Calu3 (cell line): Measurements from ENCODE around the gene SLAIN2. TPM values are rescaled to one million over a fixed set of nuclear protein-coding genes. Genes with fewer than 3 reads are reported as not detected.

Experiments used
- BruUV-seq: library from RNA; stranded (reverse); fragments of 400-500 nt; replicated peaks from 2 replicates; lab custom pipeline; 2021; lab: Mats Ljungman, UMichigan
- CTCF ChIA-PET: fragments of 300-600 bp; sonication (Branson Sonifier 250); formaldehyde crosslinking; loops from one replicate; lab custom pipeline; 2022; ENCODE audit warnings: antibody characterized with exemption; lab: Charles Lee
- DNase-seq: peaks from one replicate; pipeline ENCODE4 v3.0.0; 2022
- H3K27ac Mint-ChIP-seq: one replicate; pipeline ENCODE4 v1.8.0; 2022; ENCODE audit warnings: mixed read lengths; ENCODE audit not compliant: unreplicated experiment
- H3K27me3 Mint-ChIP-seq: one replicate; pipeline ENCODE4 v1.8.0; 2022; ENCODE audit warnings: mixed read lengths; ENCODE audit not compliant: unreplicated experiment
- H3K36me3 Mint-ChIP-seq: one replicate; pipeline ENCODE4 v1.8.0; 2022; ENCODE audit warnings: mild to moderate bottlenecking, moderate library complexity, mixed read lengths; ENCODE audit not compliant: insufficient read depth, unreplicated experiment
- H3K4me1 Mint-ChIP-seq: one replicate; pipeline ENCODE4 v1.8.0; 2022; ENCODE audit warnings: mild to moderate bottlenecking, low read depth, mixed read lengths; ENCODE audit not compliant: unreplicated experiment
- H3K4me3 Mint-ChIP-seq: one replicate; pipeline ENCODE4 v1.8.0; 2022; ENCODE audit warnings: mild to moderate bottlenecking, low read depth, moderate library complexity, mixed read lengths; ENCODE audit not compliant: unreplicated experiment
- H3K9me3 Mint-ChIP-seq: one replicate; pipeline ENCODE4 v1.8.0; 2022; ENCODE audit warnings: low read depth, mixed read lengths; ENCODE audit not compliant: unreplicated experiment
- CTCF ChIP-seq: fragments of 200-600 bp; IDR thresholded peaks from one replicate; pipeline ENCODE4 v1.8.0; 2022; ENCODE audit warnings: antibody characterized with exemption; ENCODE audit not compliant: unreplicated experiment
- intact Hi-C: fragments of 100-400 bp; cut with micrococcal nuclease; formaldehyde crosslinking; loops from one replicate; pipeline ENCODE4 v1.10.0; 2022; ENCODE audit not compliant: unreplicated experiment
- total RNA-seq: library from RNA; stranded (reverse); gene quantifications from 2 replicates; pipeline ENCODE4 v1.2.3, GENCODE V29; 2022

Gene SLAIN2
- total RNA-seq, 1 experiment from 2014 or later: 44.1 TPM

DNA sequence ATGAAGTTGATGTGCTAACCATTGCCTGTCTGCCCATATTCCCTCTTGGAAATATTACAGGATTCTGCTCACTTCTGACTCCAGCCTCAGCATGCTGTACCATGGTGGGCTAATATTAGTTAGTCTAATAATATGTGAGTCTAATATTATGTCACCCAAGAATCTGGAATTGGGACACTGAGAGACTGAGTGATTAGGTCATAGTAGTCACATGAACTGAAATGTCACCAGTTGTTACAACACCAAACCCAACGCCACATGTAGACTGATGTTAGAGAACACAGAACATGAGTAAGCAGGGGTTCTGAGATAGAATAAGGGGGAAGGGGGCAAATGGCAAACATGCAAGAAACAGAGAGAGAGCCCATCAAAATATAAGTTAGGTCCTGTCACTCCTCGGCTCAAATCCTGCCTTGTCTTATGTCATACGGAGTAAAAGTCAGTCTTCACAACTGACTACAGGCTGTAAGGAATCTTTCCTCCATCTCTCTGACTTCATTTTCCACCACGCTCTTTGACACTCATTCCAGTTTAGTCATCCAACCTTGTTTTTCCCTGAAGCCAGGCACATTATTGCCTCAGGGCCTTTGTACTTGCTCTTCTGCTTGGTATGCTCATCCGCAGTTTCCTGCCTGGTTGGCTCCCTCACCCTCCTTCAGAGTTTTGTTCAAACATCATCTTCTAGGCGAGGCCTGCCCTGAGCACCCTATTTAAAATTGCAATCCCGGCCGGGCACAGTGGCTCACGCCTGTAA lies 9.6 kb upstream of the SLAIN2 start:
- no peaks in the 10 kb centered on the region for H3K36me3 Mint-ChIP-seq
- DNase-seq: no peak
- no peak overlapping the region for H3K27ac Mint-ChIP-seq
- intact Hi-C loops: no loop called here
- BruUV-seq: no TSS peak
- no peaks in the 10 kb centered on the region for H3K27me3 Mint-ChIP-seq
- CTCF ChIA-PET: no interaction called here
- peaks cover 9% of the 10 kb centered on the region for H3K4me1 Mint-ChIP-seq
- TF ChIP-seq CTCF: no peak
- H3K9me3 Mint-ChIP-seq: no peaks in the 10 kb centered on the region
- H3K4me3 Mint-ChIP-seq: no peak overlapping the region

GRCh38 chr4:48332661-48333060 lies 8.7 kb upstream of the SLAIN2 start:
- Mint-ChIP-seq H3K9me3 (no peaks in the 10 kb centered on the region), H3K4me1 (peaks cover 9% of the 10 kb centered on the region), H3K27me3 (no peaks in the 10 kb centered on the region), H3K36me3 (no peaks in the 10 kb centered on the region), H3K27ac (no peak overlapping the region), H3K4me3 (no peak overlapping the region)
- no peak for TF ChIP-seq CTCF
- intact Hi-C loops: no loop called here
- DNase-seq: no peak
- CTCF ChIA-PET: interaction anchor here (1.2 kb wide), 1 partner anchor 10 kb away, joined by 3 read pairs; no protein-coding TSS in a partner anchor
- BruUV-seq: no TSS peak

- no peak for DNase-seq
- Mint-ChIP-seq H3K9me3 (no peaks in the 10 kb centered on the region), H3K36me3 (no peaks in the 10 kb centered on the region), H3K27me3 (no peaks in the 10 kb centered on the region), H3K4me1 (peaks cover 16% of the 10 kb centered on the region), H3K4me3 (no peak overlapping the region), H3K27ac (no peak overlapping the region)
- intact Hi-C loops: no loop called here
- no TSS peak for BruUV-seq
- CTCF ChIA-PET: interaction anchor here (0.6 to 1.2 kb wide), 2 partner anchors 9 to 52 kb away, joined by 3 read pairs; no protein-coding TSS in a partner anchor
- TF ChIP-seq CTCF: no peak
Observed at GRCh38 chr4:48333587-48333986, 7.7 kb upstream of the SLAIN2 start.

GRCh38 chr4:48334236-48334635 lies 7.1 kb upstream of the SLAIN2 start:
- Mint-ChIP-seq H3K27me3 (no peaks in the 10 kb centered on the region), H3K9me3 (no peaks in the 10 kb centered on the region), H3K27ac (no peak overlapping the region), H3K4me3 (no peak overlapping the region), H3K4me1 (peaks cover 15% of the 10 kb centered on the region), H3K36me3 (no peaks in the 10 kb centered on the region)
- intact Hi-C loops: no loop called here
- TF ChIP-seq CTCF: no peak
- CTCF ChIA-PET: no interaction called here
- no TSS peak for BruUV-seq
- DNase-seq: no peak
